ENCODE results near the gene GPR161. TPM values are rescaled to one million over a fixed set of nuclear protein-coding genes. Genes with fewer than 3 reads are reported as not detected.
A peak's percentile ranks its signal among the peaks of the same experiment; 100 is the strongest.

GPR161 gene
- total RNA-seq, 2 experiments from 2014 or later, result not detected

GRCh38 chr1:168145184-168146159, 8.7 kb upstream of the GPR161 start:
- Mint-ChIP-seq H3K4me1 (ENCODE audit: low read depth) (peaks cover 14% of the 10 kb centered on the region), H3K27me3 (no peaks in the 10 kb centered on the region), H3K4me3 (peak overlapping the region; percentile 31), H3K9me3 (no peaks in the 10 kb centered on the region), H3K27ac (no peak overlapping the region), H3K36me3 (ENCODE audit: low read depth) (no peaks in the 10 kb centered on the region)
- H3K4me3 ChIP-seq (ENCODE audit: low read length), result no peak overlapping the region
- H3K27me3 ChIP-seq (ENCODE audit: control insufficient read depth in 1 of 2, insufficient read depth in 2 of 2, low read length in 2 of 2), result no peaks in the 10 kb centered on the region
- peaks cover 6% of the 10 kb centered on the region for H3K4me1 ChIP-seq (ENCODE audit: insufficient read depth, low read length)
- H3K27ac ChIP-seq (ENCODE audit: low read depth in 1 of 2, low read length in 2 of 2), result no peak overlapping the region
- peak; percentile 87 for TF ChIP-seq CTCF (IDR thresholded peaks at IDR 0.05)
- H3K9me3 ChIP-seq (ENCODE audit: control insufficient read depth in 1 of 2, insufficient read depth in 1 of 2, low read length in 2 of 2), result no peaks in the 10 kb centered on the region
- ATAC-seq (ENCODE audit: poor library complexity), result peak; percentile 95
- peak; percentile 70 to 90 (median 80) for DNase-seq
- H3K36me3 ChIP-seq (ENCODE audit: insufficient read depth, low read length), result no peaks in the 10 kb centered on the region
- intact Hi-C loops (cut with DNase I, micrococcal nuclease), result loop anchor here in 1 of 2 experiments (5.0 kb wide), 1 partner anchor 63 kb away; no protein-coding TSS in a partner anchor
- ChIA-PET CTCF (no interaction called here), POLR2A (no interaction called here)

GRCh38 chr1:168141871-168142385, 5.2 kb upstream of the GPR161 start:
- intact Hi-C loops (cut with DNase I, micrococcal nuclease), result no loop called here
- H3K27me3 ChIP-seq (ENCODE audit: control insufficient read depth in 1 of 2, insufficient read depth in 2 of 2, low read length in 2 of 2), result peaks cover 2% of the 10 kb centered on the region in 2 experiments
- no peak overlapping the region for H3K27ac ChIP-seq (ENCODE audit: low read depth in 1 of 2, low read length in 2 of 2)
- ATAC-seq (ENCODE audit: poor library complexity), result no peak
- H3K27me3 Mint-ChIP-seq, result peaks cover 6% of the 10 kb centered on the region
- no peak overlapping the region for H3K27ac Mint-ChIP-seq
- H3K9me3 Mint-ChIP-seq, result no peaks in the 10 kb centered on the region
- no peaks in the 10 kb centered on the region for H3K9me3 ChIP-seq (ENCODE audit: control insufficient read depth in 1 of 2, insufficient read depth in 1 of 2, low read length in 2 of 2)
- H3K36me3 ChIP-seq (ENCODE audit: insufficient read depth, low read length), result no peaks in the 10 kb centered on the region
- peaks cover 18% of the 10 kb centered on the region for H3K4me1 Mint-ChIP-seq (ENCODE audit: low read depth)
- POLR2A ChIA-PET, result no interaction called here
- DNase-seq, result no peak
- no peak overlapping the region for H3K4me3 ChIP-seq (ENCODE audit: low read length)
- no peak for TF ChIP-seq CTCF (IDR thresholded peaks at IDR 0.05)
- H3K4me3 Mint-ChIP-seq, result no peak overlapping the region
- CTCF ChIA-PET, result no interaction called here
- H3K36me3 Mint-ChIP-seq (ENCODE audit: low read depth), result peaks cover 4% of the 10 kb centered on the region
- peaks cover 11% of the 10 kb centered on the region for H3K4me1 ChIP-seq (ENCODE audit: insufficient read depth, low read length)

- intact Hi-C loops (cut with DNase I, micrococcal nuclease), result no loop called here
- Histone ChIP-seq H3K4me3 (ENCODE audit: low read length) (no peak overlapping the region), H3K4me1 (ENCODE audit: insufficient read depth, low read length) (peaks cover 20% of the 10 kb centered on the region), H3K27ac (ENCODE audit: low read depth in 1 of 2, low read length in 2 of 2) (no peak overlapping the region), H3K27me3 (ENCODE audit: control insufficient read depth in 1 of 2, insufficient read depth in 2 of 2, low read length in 2 of 2) (peaks cover 20 to 25% of the 10 kb centered on the region in 2 experiments), H3K36me3 (ENCODE audit: insufficient read depth, low read length) (no peaks in the 10 kb centered on the region), H3K9me3 (ENCODE audit: control insufficient read depth in 1 of 2, insufficient read depth in 1 of 2, low read length in 2 of 2) (no peaks in the 10 kb centered on the region)
- Mint-ChIP-seq H3K4me1 (ENCODE audit: low read depth) (peaks cover 22% of the 10 kb centered on the region), H3K27ac (no peak overlapping the region), H3K9me3 (no peaks in the 10 kb centered on the region), H3K27me3 (peaks cover 26% of the 10 kb centered on the region), H3K4me3 (peak overlapping the region; percentile 44), H3K36me3 (ENCODE audit: low read depth) (peaks cover 4% of the 10 kb centered on the region)
- ATAC-seq (ENCODE audit: poor library complexity), result no peak
- POLR2A ChIA-PET, result no interaction called here
- no peak for TF ChIP-seq CTCF (IDR thresholded peaks at IDR 0.05)
- DNase-seq, result no peak
- CTCF ChIA-PET, result interaction anchor here (1.0 kb wide), 1 partner anchor 57 kb away, joined by 3 read pairs; no protein-coding TSS in a partner anchor
These were observed 2.3 kb upstream of the GPR161 start for GRCh38 chr1:168139070-168139469.
